ENCODE data around the gene SACS.

SACS gene

DNA sequence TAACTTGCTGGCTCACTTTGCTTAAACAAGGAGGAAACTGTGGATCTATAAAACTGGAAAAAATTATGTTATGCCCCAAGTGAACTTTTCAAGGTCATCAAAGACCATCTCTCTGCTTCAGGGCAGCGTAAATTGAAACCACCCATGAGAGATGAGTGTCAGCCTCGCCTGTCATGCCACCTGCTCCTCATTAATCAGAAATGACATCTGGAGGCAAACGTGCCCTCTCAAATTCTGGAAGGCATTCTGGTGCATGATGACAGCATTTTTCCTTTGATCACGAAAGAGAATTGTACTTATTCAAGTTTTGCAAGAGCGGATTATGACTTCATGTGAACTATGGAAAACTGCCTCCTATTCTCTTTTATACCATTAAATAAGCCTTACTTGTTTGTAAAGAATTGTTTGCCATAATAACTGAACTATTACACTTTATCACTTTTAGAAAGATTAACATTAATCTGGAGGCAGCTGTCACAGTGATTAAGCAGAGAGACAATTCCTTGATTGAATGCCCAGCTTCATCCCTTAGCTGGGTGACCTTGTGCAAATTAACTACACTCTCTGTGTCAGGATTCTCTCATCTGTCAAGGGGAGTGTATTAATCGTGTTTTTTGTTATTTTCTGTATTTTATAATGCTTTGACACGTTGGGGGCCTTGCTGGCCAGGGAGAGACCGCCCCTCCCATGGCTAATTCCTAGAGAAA is 17.0 kb upstream of the SACS start:
- H3K4me3 ChIP-seq (ENCODE audit: low read depth in 1 of 2, low read length in 1 of 2): no peak overlapping the region
- no peaks in the 10 kb centered on the region for H3K4me1 ChIP-seq (ENCODE audit: control insufficient read depth in 1 of 2, insufficient read depth in 1 of 2, low read depth in 1 of 2, low read length in 1 of 2)
- no peaks in the 10 kb centered on the region for H3K9me3 ChIP-seq
- no peak overlapping the region for H3K27ac ChIP-seq
- no peaks in the 10 kb centered on the region for H3K36me3 ChIP-seq
- H3K27me3 ChIP-seq: no peaks in the 10 kb centered on the region
- TF ChIP-seq, protein P1, sequence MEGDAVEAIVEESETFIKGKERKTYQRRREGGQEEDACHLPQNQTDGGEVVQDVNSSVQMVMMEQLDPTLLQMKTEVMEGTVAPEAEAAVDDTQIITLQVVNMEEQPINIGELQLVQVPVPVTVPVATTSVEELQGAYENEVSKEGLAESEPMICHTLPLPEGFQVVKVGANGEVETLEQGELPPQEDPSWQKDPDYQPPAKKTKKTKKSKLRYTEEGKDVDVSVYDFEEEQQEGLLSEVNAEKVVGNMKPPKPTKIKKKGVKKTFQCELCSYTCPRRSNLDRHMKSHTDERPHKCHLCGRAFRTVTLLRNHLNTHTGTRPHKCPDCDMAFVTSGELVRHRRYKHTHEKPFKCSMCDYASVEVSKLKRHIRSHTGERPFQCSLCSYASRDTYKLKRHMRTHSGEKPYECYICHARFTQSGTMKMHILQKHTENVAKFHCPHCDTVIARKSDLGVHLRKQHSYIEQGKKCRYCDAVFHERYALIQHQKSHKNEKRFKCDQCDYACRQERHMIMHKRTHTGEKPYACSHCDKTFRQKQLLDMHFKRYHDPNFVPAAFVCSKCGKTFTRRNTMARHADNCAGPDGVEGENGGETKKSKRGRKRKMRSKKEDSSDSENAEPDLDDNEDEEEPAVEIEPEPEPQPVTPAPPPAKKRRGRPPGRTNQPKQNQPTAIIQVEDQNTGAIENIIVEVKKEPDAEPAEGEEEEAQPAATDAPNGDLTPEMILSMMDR (IDR thresholded peaks at IDR 0.05): no peak

DNA sequence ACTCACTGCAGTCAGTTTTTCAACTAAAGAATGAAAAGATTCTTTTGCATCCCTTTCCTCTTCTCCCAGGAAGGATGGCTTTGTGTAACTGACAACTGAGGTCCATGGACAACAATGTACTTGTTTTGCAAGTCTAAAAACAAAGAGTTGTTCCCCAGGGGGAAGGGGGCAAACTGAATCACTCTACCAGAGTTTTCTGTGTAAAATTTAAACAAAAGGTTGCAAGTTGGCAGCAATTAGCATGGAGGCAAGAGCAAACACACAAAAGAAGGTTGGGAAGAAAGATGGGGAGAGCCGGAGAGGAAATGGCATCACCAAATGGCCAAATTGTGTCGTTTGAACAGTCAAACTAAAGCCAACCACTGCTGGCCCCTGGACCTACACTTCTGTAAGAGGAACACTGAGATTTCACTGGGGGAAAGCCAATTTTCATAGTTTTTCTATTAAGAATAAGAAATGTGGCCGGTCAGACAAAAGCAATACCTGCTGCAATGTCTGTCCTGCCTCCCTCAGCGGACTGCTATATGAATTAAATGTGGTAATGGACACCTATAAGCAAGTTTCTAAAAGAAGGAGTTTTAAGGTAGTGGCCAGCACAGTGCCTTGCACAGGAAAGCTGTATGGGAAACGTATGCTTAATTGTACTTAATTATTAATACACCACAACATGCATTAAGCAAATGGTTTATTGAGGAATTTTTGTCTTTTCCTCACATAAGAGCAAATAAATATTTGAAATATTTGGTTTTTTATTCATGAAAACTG is 16.1 kb upstream of the SACS start:
- Histone ChIP-seq H3K4me1 (ENCODE audit: control insufficient read depth in 1 of 2, insufficient read depth in 1 of 2, low read depth in 1 of 2, low read length in 1 of 2) (no peaks in the 10 kb centered on the region), H3K27ac (no peak overlapping the region)

DNA sequence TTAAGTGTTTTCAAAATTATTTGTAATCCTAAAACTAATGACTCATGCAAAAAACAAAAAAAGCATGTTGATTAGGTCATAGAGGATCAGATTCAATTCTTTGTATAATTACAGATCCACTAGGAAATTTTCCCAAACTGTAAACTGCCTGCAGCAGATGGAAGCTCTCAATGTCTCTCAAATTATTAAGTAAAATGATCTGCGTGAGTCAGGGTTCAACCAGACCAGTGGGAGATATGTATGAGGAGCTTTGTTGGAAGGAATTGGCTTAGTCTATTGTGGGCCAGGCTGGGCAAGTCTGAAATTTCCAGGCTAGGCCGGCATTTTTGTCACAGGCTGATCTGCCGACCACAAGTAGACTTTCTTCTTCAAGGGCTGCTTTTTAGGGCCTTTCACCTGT is 14.4 kb upstream of the SACS start:
- H3K36me3 ChIP-seq: no peaks in the 10 kb centered on the region
- H3K27me3 ChIP-seq: no peaks in the 10 kb centered on the region
- H3K27ac ChIP-seq: no peak overlapping the region
- no peaks in the 10 kb centered on the region for H3K4me1 ChIP-seq (ENCODE audit: control insufficient read depth in 1 of 2, insufficient read depth in 1 of 2, low read depth in 1 of 2, low read length in 1 of 2)
- no peak overlapping the region for H3K4me3 ChIP-seq (ENCODE audit: low read depth in 1 of 2, low read length in 1 of 2)
- TF ChIP-seq, protein P1 (IDR thresholded peaks at IDR 0.05): no peak
- no peaks in the 10 kb centered on the region for H3K9me3 ChIP-seq

More for the DNA sequence above, 16.1 kb upstream of the SACS start:
- Histone ChIP-seq H3K9me3 (no peaks in the 10 kb centered on the region), H3K27me3 (no peaks in the 10 kb centered on the region), H3K4me3 (ENCODE audit: low read depth in 1 of 2, low read length in 1 of 2) (no peak overlapping the region), H3K36me3 (no peaks in the 10 kb centered on the region)
- TF ChIP-seq, protein P1 (IDR thresholded peaks at IDR 0.05): no peak

DNA sequence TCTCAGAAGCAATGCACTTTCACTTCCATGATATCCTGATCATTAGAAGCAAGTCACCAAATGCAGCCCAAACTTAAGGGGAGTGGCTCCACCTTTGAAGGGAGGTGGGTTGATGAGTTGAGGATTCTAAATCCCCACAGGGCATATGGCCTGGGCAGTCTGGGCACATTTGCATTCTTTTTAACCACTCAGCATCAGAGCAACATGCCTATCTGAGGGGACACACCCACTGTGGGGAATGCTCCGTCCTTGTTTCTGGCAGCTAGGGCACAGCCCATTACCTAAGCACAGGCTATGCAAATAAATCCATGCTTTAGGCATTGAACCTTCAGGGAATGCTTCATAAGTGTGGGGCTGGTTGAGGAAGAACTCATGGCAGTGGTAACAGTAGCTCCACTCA is 12.3 kb upstream of the SACS start:
- TF ChIP-seq, protein P1 (IDR thresholded peaks at IDR 0.05): no peak
- Histone ChIP-seq H3K4me1 (ENCODE audit: control insufficient read depth in 1 of 2, insufficient read depth in 1 of 2, low read depth in 1 of 2, low read length in 1 of 2) (no peaks in the 10 kb centered on the region), H3K27me3 (no peaks in the 10 kb centered on the region), H3K36me3 (no peaks in the 10 kb centered on the region), H3K27ac (no peak overlapping the region), H3K4me3 (ENCODE audit: low read depth in 1 of 2, low read length in 1 of 2) (no peak overlapping the region), H3K9me3 (no peaks in the 10 kb centered on the region)

DNA sequence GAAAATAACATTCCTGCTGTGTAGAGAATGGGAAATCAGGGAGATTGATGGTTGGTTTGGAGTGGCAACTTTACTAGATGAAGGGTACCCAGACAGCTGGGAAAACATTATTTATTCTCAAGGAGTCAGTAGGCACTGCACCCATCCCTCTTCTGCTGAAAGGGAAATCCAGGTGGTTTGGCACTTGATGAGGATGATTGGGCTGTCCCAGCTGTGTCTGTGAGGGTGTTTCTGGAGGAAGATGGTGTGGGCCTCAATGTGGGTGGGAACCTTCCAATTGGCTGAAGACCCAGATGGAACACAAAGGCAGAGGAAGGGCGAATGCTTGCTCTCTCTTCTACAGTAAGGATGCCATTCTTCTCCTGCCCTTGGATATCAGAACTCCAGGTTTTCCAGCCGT is 10.4 kb upstream of the SACS start:
- TF ChIP-seq, protein P1 (IDR thresholded peaks at IDR 0.05): no peak
- Histone ChIP-seq H3K27ac (no peak overlapping the region), H3K27me3 (no peaks in the 10 kb centered on the region), H3K4me1 (ENCODE audit: control insufficient read depth in 1 of 2, insufficient read depth in 1 of 2, low read depth in 1 of 2, low read length in 1 of 2) (no peaks in the 10 kb centered on the region), H3K36me3 (no peaks in the 10 kb centered on the region), H3K9me3 (no peaks in the 10 kb centered on the region), H3K4me3 (ENCODE audit: low read depth in 1 of 2, low read length in 1 of 2) (no peak overlapping the region)

Measured in neutrophil (primary cell).